Fibroblast of gingiva (primary cell): ENCODE data around the gene ISG15.

Experiments used
- DNase-seq: peaks from one replicate; pipeline ENCODE4 v3.0.0-alpha.2; 2011; ENCODE audit warnings: low read depth

Gene ISG15

DNA sequence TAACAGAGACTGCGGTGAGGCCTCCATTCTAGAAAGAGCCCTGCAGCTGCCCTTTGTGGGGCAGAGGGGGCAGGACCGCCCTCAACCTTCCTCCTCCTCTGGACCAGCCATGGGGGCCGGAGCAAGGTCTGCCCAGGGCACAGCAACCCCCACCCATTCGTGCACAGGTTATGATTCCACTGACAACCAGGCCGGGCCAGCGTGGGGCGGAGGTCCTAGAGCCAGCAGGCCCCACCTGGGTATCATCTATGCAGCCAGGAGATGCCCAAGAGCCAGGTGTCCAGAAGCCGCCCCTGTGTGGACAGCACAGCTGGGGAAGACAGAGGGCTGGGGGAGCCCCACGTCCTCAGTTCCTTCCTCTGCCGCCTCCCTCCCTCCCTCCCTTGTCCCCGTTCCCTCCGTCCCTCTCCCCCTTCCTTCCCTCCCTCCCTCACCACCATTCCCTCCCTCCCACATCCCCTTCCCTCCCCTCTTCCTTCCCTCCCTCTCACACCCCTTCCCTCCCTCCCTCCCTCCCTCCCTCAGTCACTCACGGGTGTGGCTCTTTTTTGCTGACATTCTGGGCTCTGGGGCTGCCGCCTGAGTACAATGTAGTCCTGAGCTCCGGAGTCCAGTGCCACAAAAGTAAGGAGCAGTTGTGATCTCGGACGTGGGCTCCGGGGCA is 48.5 kb downstream of the ISG15 start:
- no peak for DNase-seq

DNA sequence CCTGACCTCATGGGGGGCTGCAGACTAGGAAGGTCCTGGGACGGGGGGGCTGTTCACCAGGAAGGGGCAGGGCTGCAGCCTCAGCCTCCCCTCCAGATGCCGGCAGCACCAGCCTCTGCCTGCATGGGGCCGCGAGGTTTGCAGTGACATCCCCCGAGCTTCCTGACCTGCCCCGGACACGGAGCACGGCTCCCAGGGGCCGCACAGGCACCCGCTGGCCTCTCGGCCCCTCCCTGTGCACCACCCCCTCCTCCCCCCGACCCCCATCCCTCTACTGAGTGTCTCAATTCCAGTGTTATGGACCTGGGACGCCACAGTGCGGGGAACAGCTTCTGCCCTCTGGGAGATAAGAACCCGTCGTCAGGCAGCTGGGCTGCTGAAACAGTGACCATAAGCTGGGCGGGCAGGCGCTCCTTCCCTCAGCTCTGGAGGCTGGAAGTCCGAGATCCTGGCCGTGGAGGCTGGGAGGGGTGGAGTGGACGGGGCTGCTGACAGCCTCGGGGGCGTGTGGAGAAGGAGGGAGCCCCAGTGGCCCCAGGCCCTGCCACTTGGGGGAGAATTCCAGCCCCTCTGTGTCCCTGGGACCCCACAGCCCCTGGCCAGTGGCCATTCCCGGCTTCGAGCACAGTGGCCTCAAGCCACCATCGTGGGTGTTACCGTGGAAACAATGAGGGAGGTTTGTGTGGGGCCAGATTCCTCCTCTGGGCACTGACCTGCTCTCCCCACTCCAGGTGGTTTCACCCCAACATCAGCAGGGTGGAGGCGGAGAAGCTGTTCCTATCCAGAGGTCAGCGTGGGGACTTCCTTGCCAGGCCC is 49.3 kb downstream of the ISG15 start:
- DNase-seq: no peak

DNA sequence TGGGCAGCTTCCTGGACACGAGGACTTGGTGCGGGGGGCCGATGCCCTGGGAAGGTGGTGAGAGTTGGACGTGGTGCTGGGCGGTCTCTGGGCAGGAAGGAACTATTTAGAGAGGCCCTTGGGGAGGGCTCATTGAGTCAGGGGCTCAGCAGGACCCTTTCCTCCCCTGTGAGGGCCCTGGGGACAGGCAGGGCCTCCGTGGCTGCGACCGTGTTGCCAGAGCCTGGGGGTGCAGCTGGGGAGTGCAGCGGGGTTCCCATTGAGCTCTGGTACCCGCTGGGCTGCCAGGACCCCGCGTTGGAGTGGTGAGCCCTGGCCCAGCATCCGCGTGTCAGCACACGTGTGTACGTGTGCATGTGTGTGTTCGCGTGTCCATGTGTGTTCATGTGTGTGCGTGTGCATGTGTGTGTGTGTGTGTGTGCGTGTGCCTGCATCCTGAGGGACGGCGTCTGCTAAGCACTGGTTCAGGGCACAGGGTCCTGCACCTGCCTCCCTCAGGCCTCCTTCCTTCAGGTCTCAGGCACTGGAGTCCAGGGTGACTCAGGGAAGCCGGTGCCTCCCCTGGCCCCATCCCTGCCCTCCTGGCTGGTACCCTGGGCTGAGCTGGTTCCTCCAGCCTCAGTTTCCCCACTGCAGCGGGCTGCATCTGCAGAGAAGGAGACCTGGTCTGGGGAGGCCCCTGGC is 50.1 kb downstream of the ISG15 start:
- DNase-seq: no peak
